ENCODE data around the gene SERPINA5. TPM values are rescaled to one million over a fixed set of nuclear protein-coding genes. Genes with fewer than 3 reads are reported as not detected.
A peak's percentile ranks its signal among the peaks of the same experiment; 100 is the strongest.

The SERPINA5 gene
- total and polyA plus RNA-seq, 2 of the 13 experiments (the other 11 are each of a cell fraction or from before 2014, with no cell fraction given): 449 to 498 TPM

GRCh38 chr14:94612580-94613554 is 31.6 kb downstream of the SERPINA5 start (continued):
- TF ChIP-seq RNF2 (conservative IDR thresholded peaks at IDR 0.05; ENCODE audit: low read depth): no peak
- 0 out of 2 replicates have a peak, but pooled peaks have one; percentile 26 for TF ChIP-seq FIP1L1 (IDR thresholded peaks at IDR 0.05; ENCODE audit: borderline replicate concordance, insufficient read depth, low read depth, low read length)
- no peak for TF ChIP-seq ZNF703 (CRISPR knock-in tag; IDR thresholded peaks at IDR 0.05; ENCODE audit: borderline replicate concordance)
- 0 out of 2 replicates have a peak, but pooled peaks have one; percentile 66 for TF ChIP-seq REPIN1 (CRISPR knock-in tag; IDR thresholded peaks at IDR 0.05; ENCODE audit: borderline replicate concordance, low read depth)
- TF ChIP-seq BRD4 (CRISPR knock-in tag; IDR thresholded peaks at IDR 0.05): no peak
- TF ChIP-seq ZNF460 (CRISPR knock-in tag; IDR thresholded peaks at IDR 0.05; ENCODE audit: borderline replicate concordance): no peak
- peak; percentile 49; the same call in 1 of the 2 replicates for TF ChIP-seq ZNF335 (CRISPR knock-in tag; IDR thresholded peaks at IDR 0.05)
- TF ChIP-seq ZNF598 (CRISPR knock-in tag; IDR thresholded peaks at IDR 0.05; ENCODE audit: borderline replicate concordance): peak; percentile 77; the same call in 1 of the 2 replicates
- TF ChIP-seq USF2 (IDR thresholded peaks at IDR 0.05; ENCODE audit: low read depth, low read length): no peak
- no peak for TF ChIP-seq USF2 (CRISPR knock-in tag; IDR thresholded peaks at IDR 0.05; ENCODE audit: borderline replicate concordance)
- TF ChIP-seq ZNF276 (CRISPR knock-in tag; IDR thresholded peaks at IDR 0.05; ENCODE audit: low read depth): 0 out of 2 replicates have a peak, but pooled peaks have one; percentile 12
- peak; percentile 55; the same call in 1 of the 2 replicates for TF ChIP-seq UBTF (CRISPR knock-in tag; IDR thresholded peaks at IDR 0.05)
